Uterus (tissue), 2 donors: Measurements from ENCODE around the gene SYT2.

Experiments used
- CTCF ChIP-seq, 4 experiments: fragments of 200-600 bp in 2 of 4; fragments of 450-650 bp in 2 of 4; sonication (generic) in 2 of 4; IDR thresholded peaks; one replicate each; pipeline ENCODE4 v1.5.1; 2016 to 2019; ENCODE audit warnings: antibody characterized with exemption in 4 of 4, mild to moderate bottlenecking in 2 of 4, moderate library complexity in 1 of 4
- POLR2A ChIP-seq, 2 donors: fragments of 450-650 bp; IDR thresholded peaks; one replicate each; pipeline ENCODE4 v1.6.1; 2016; ENCODE audit warnings: antibody characterized with exemption in 2 of 2, mild to moderate bottlenecking in 1 of 2, moderate library complexity in 1 of 2

DNA sequence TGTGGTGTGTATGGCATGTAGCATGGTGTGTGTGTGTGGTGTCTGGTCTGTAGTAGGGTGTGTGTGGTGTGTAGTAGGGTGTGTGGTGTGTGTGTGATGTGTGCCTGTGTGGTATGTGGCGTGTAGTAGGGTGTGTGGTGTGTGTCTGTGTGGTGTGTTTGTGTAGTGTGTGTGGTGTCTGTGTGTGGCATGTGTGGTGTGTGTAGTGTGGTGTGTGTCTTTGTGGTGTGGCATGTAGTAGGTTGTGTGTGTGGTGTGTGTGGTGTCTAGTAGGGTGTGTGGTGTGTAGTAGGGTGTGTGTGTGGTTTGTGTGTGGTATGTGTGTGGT is 85.5 kb downstream of the SYT2 start:
- TF ChIP-seq CTCF (IDR thresholded peaks at IDR 0.05) (no peak), POLR2A (IDR thresholded peaks at IDR 0.05) (no peak)
